ENCODE data around the gene MAGEB17. TPM values are rescaled to one million over a fixed set of nuclear protein-coding genes. Genes with fewer than 3 reads are reported as not detected.

MAGEB17 gene, protein sequence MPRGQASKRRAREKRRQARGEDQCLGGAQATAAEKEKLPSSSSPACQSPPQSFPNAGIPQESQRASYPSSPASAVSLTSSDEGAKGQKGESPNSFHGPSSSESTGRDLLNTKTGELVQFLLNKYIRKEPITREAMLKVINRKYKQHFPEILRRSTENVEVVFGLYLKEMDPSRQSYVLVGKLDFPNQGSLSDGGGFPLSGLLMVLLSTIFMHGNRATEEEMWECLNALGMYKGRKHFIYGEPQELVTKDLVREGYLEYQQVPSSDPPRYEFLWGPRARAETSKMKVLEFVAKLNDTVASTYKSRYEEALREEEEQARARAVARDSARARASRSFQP
- total RNA-seq (0.09 TPM), polyA plus RNA-seq (ENCODE audit: insufficient read depth in 1 of 8, insufficient read length in 8 of 8, low replicate concordance in 1 of 8) (under 1 TPM in 5 of 8 donors, not detected in 3; 0.11 to 0.36 (median 0.19) TPM)
- long read RNA-seq, donor 1 = 0 reads
- long read RNA-seq, donor 2 = 0 reads
- long read RNA-seq, donor 3 = 0 reads
- long read RNA-seq, donor 4 = 0 reads
- long read RNA-seq, donor 5 = 0 reads
- long read RNA-seq, donor 6 = 0 reads
- long read RNA-seq, donor 7 = 0 reads
- long read RNA-seq, donor 8 = 0 reads
- long read RNA-seq, donor 9 = 0 reads
- long read RNA-seq, donor 10 = 0 reads
- long read RNA-seq, donor 11 = 0 reads

DNA sequence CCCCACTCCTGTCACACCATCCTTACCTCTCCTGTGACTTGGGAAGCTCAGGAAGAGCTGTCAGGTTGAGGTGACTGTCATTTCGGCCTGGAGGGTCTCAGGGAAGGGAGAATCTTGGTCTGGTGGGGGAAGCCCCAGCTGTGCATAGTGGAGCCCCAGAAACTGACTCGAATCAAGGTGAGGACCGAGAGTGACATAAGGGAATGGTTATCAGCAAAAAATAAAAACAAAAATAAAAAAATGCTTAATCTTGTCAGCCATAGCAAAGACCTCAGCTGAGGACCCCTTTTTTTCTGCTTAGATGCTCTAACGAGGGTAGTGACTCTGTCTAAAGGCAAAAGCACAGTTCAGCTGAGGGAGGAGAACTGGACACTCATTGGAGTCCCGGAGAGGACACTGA lies at the start of gene MAGEB17:
Gene MAGEB17 (plus strand): TSS at position 301 of the 400 bp plus-strand sequence. CDS start 2,902 bp downstream, outside the sequence.
- H3K4me3 ChIP-seq (ENCODE audit: low read length) = no peak within 1 kb of the TSS
- peaks cover 2% of the 10 kb centered on the region for H3K9me3 ChIP-seq (replicated peaks; ENCODE audit: control insufficient read depth, low read depth, low read length)
- no peak for DNase-seq
- no peaks in the 10 kb centered on the region for H3K36me3 ChIP-seq (ENCODE audit: control insufficient read depth, insufficient read depth, low read length)
- H3K27ac ChIP-seq (ENCODE audit: low read length) = no peak within 1 kb of the TSS
- no peaks in the 10 kb centered on the region for H3K4me1 ChIP-seq (ENCODE audit: control insufficient read depth, insufficient read depth, low read length)
- WGBS (ENCODE audit: insufficient coverage) = 63% methylated on average over 2 of the region's 5 CpGs
- peaks cover 49% of the 10 kb centered on the region for H3K27me3 ChIP-seq (ENCODE audit: control insufficient read depth, insufficient read depth, low read length)

GRCh38 chrX:16119353-16120220 lies 47.7 kb upstream of the MAGEB17 start:
- DNase-seq = no peak
- H3K4me1 ChIP-seq (ENCODE audit: control insufficient read depth, insufficient read depth, low read length) = no peaks in the 10 kb centered on the region
- H3K4me3 ChIP-seq (ENCODE audit: low read length) = no peak overlapping the region
- peaks cover 16% of the 10 kb centered on the region for H3K27me3 ChIP-seq (ENCODE audit: control insufficient read depth, insufficient read depth, low read length)
- WGBS (ENCODE audit: insufficient coverage) = 78% methylated on average over 5 of the region's 5 CpGs
- H3K9me3 ChIP-seq (replicated peaks; ENCODE audit: control insufficient read depth, low read depth, low read length) = peaks cover 7% of the 10 kb centered on the region
- no peaks in the 10 kb centered on the region for H3K36me3 ChIP-seq (ENCODE audit: control insufficient read depth, insufficient read depth, low read length)
- H3K27ac ChIP-seq (ENCODE audit: low read length) = no peak overlapping the region

- H3K4me3 ChIP-seq (ENCODE audit: low read length) = no peak overlapping the region
- H3K27me3 ChIP-seq (ENCODE audit: control insufficient read depth, insufficient read depth, low read length) = peaks cover 16% of the 10 kb centered on the region
- DNase-seq = no peak
- H3K36me3 ChIP-seq (ENCODE audit: control insufficient read depth, insufficient read depth, low read length) = no peaks in the 10 kb centered on the region
- no peaks in the 10 kb centered on the region for H3K4me1 ChIP-seq (ENCODE audit: control insufficient read depth, insufficient read depth, low read length)
- WGBS (ENCODE audit: insufficient coverage) = no CpG with 5 or more reads among the region's 3 CpGs
- H3K27ac ChIP-seq (ENCODE audit: low read length) = no peak overlapping the region
- H3K9me3 ChIP-seq (replicated peaks; ENCODE audit: control insufficient read depth, low read depth, low read length) = peaks cover 7% of the 10 kb centered on the region
Observed at GRCh38 chrX:16120431-16120830, 46.9 kb upstream of the MAGEB17 start.

- peak; percentile 92 for DNase-seq
- Histone ChIP-seq H3K4me1 (ENCODE audit: control insufficient read depth, insufficient read depth, low read length) (no peaks in the 10 kb centered on the region), H3K4me3 (ENCODE audit: low read length) (no peak within 1 kb of the TSS), H3K27me3 (ENCODE audit: control insufficient read depth, insufficient read depth, low read length) (peaks cover 25% of the 10 kb centered on the region), H3K27ac (ENCODE audit: low read length) (no peak within 1 kb of the TSS), H3K9me3 (replicated peaks; ENCODE audit: control insufficient read depth, low read depth, low read length) (peaks cover 3% of the 10 kb centered on the region), H3K36me3 (ENCODE audit: control insufficient read depth, insufficient read depth, low read length) (no peaks in the 10 kb centered on the region)
- WGBS (ENCODE audit: insufficient coverage) = 0% methylated on average over 1 of the region's 6 CpGs
Observed at GRCh38 chrX:16123222-16123786, 44.0 kb upstream of the MAGEB17 start, which contains the start of gene GRPR. Gene GRPR, plus strand, starts transcription at chrX:16123565. Its CDS starts 389 bp downstream, at chrX:16123954.

- Histone ChIP-seq H3K27ac (ENCODE audit: low read length) (no peak overlapping the region), H3K27me3 (ENCODE audit: control insufficient read depth, insufficient read depth, low read length) (peaks cover 25% of the 10 kb centered on the region), H3K36me3 (ENCODE audit: control insufficient read depth, insufficient read depth, low read length) (no peaks in the 10 kb centered on the region), H3K9me3 (replicated peaks; ENCODE audit: control insufficient read depth, low read depth, low read length) (peaks cover 2% of the 10 kb centered on the region), H3K4me1 (ENCODE audit: control insufficient read depth, insufficient read depth, low read length) (no peaks in the 10 kb centered on the region), H3K4me3 (ENCODE audit: low read length) (no peak overlapping the region)
- WGBS (ENCODE audit: insufficient coverage) = 67% methylated on average over 4 of the region's 7 CpGs
- no peak for DNase-seq
Observed at GRCh38 chrX:16124201-16124600, 43.1 kb upstream of the MAGEB17 start.

- no peaks in the 10 kb centered on the region for H3K36me3 ChIP-seq (ENCODE audit: control insufficient read depth, insufficient read depth, low read length)
- H3K9me3 ChIP-seq (replicated peaks; ENCODE audit: control insufficient read depth, low read depth, low read length) = no peaks in the 10 kb centered on the region
- no peak for DNase-seq
- no peak overlapping the region for H3K4me3 ChIP-seq (ENCODE audit: low read length)
- WGBS (ENCODE audit: insufficient coverage) = 52% methylated on average over 4 of the region's 5 CpGs
- H3K27me3 ChIP-seq (ENCODE audit: control insufficient read depth, insufficient read depth, low read length) = peaks cover 25% of the 10 kb centered on the region
- H3K4me1 ChIP-seq (ENCODE audit: control insufficient read depth, insufficient read depth, low read length) = no peaks in the 10 kb centered on the region
- no peak overlapping the region for H3K27ac ChIP-seq (ENCODE audit: low read length)
Observed at GRCh38 chrX:16125520-16126149, 41.6 kb upstream of the MAGEB17 start.

- Histone ChIP-seq H3K27ac (ENCODE audit: low read length) (no peak overlapping the region), H3K36me3 (ENCODE audit: control insufficient read depth, insufficient read depth, low read length) (no peaks in the 10 kb centered on the region), H3K27me3 (ENCODE audit: control insufficient read depth, insufficient read depth, low read length) (peaks cover 13% of the 10 kb centered on the region), H3K9me3 (replicated peaks; ENCODE audit: control insufficient read depth, low read depth, low read length) (no peaks in the 10 kb centered on the region), H3K4me1 (ENCODE audit: control insufficient read depth, insufficient read depth, low read length) (no peaks in the 10 kb centered on the region), H3K4me3 (ENCODE audit: low read length) (no peak overlapping the region)
- DNase-seq = no peak
- WGBS (ENCODE audit: insufficient coverage) = 83% methylated on average over 1 of the region's 2 CpGs
Observed at GRCh38 chrX:16130707-16131106, 36.6 kb upstream of the MAGEB17 start.

GRCh38 chrX:16134936-16135335 lies 32.3 kb upstream of the MAGEB17 start:
- no peak for DNase-seq
- H3K27me3 ChIP-seq (ENCODE audit: control insufficient read depth, insufficient read depth, low read length) = peaks cover 8% of the 10 kb centered on the region
- H3K27ac ChIP-seq (ENCODE audit: low read length) = no peak overlapping the region
- H3K36me3 ChIP-seq (ENCODE audit: control insufficient read depth, insufficient read depth, low read length) = no peaks in the 10 kb centered on the region
- no CpG with 5 or more reads among the region's 1 CpG for whole genome bisulfite sequencing (ENCODE audit: insufficient coverage)
- H3K4me3 ChIP-seq (ENCODE audit: low read length) = no peak overlapping the region
- H3K4me1 ChIP-seq (ENCODE audit: control insufficient read depth, insufficient read depth, low read length) = no peaks in the 10 kb centered on the region
- no peaks in the 10 kb centered on the region for H3K9me3 ChIP-seq (replicated peaks; ENCODE audit: control insufficient read depth, low read depth, low read length)

- H3K9me3 ChIP-seq (replicated peaks; ENCODE audit: control insufficient read depth, low read depth, low read length) = no peaks in the 10 kb centered on the region
- WGBS (ENCODE audit: insufficient coverage) = no CpG with 5 or more reads among the region's 2 CpGs
- peaks cover 9% of the 10 kb centered on the region for H3K27me3 ChIP-seq (ENCODE audit: control insufficient read depth, insufficient read depth, low read length)
- no peak overlapping the region for H3K27ac ChIP-seq (ENCODE audit: low read length)
- no peak for DNase-seq
- no peak overlapping the region for H3K4me3 ChIP-seq (ENCODE audit: low read length)
- H3K4me1 ChIP-seq (ENCODE audit: control insufficient read depth, insufficient read depth, low read length) = no peaks in the 10 kb centered on the region
- no peaks in the 10 kb centered on the region for H3K36me3 ChIP-seq (ENCODE audit: control insufficient read depth, insufficient read depth, low read length)
Observed at GRCh38 chrX:16136080-16136479, 31.2 kb upstream of the MAGEB17 start.
